HCT116 (cell line): Measurements from ENCODE around the gene UBASH3B. TPM values are rescaled to one million over a fixed set of nuclear protein-coding genes. Genes with fewer than 3 reads are reported as not detected.

Experiments
- ATAC-seq: fragments of 200-7000 bp; cut with Tn5 transposase; 2 replicates; pipeline ENCODE4 v1.9.1; 2020; ENCODE audit warnings: mild to moderate bottlenecking, moderate library complexity
- BruUV-seq: library from RNA; stranded (reverse); fragments of 400-500 nt; replicated peaks from 2 replicates; lab custom pipeline; 2021; lab: Mats Ljungman, UMichigan
- CTCF ChIA-PET: fragments of 300-600 bp; sonication (Branson Sonifier 250); formaldehyde crosslinking; loops from one replicate; lab custom pipeline; 2021; ENCODE audit warnings: antibody characterized with exemption; lab: Charles Lee
- POLR2A ChIA-PET: fragments of 300-600, 350-600 bp; sonication (Branson Sonifier 250); formaldehyde crosslinking; loops from one replicate; lab custom pipeline; 2021; ENCODE audit warnings: antibody characterized with exemption; lab: Charles Lee
- RAD21 ChIA-PET, 2 experiments: fragments of 300-600 bp; sonication (Branson Sonifier 250); formaldehyde crosslinking; loops; one replicate each; lab custom pipeline; 2023; ENCODE audit warnings: low total read pairs in 2 of 2; ENCODE audit not compliant: uncharacterized antibody in 2 of 2, unreplicated experiment in 2 of 2, low non-redundant PET in 1 of 2; lab: Charles Lee
- DNase-seq: peaks from one replicate; pipeline ENCODE4 v3.0.0-alpha.2; 2010; ENCODE audit warnings: low read depth, low spot score
- H2AFZ ChIP-seq: fragments of 200-600 bp; shearing (Covaris generic), sonication (generic); 2 replicates; pipeline ENCODE4 v1.6.1; 2017; ENCODE audit warnings: low read depth, mixed run types, mixed read lengths, antibody characterized with exemption, low read length; ENCODE audit not compliant: poor library complexity, severe bottlenecking
- H3K27ac ChIP-seq: 2 replicates; pipeline ENCODE4 v1.5.1; 2012; ENCODE audit warnings: low read depth, low read length
- H3K27me3 ChIP-seq: fragments of 200-600 bp; sonication (generic); 2 replicates; pipeline ENCODE4 v1.6.1; 2016; ENCODE audit warnings: mixed run types, low read length, mixed read lengths; ENCODE audit not compliant: insufficient read depth
- H3K36me3 ChIP-seq, 2 experiments: fragments of 200-500 bp in 1 of 2; fragments of 200-600 bp in 1 of 2; sonication (Bioruptor generic) in 1 of 2; sonication (generic) in 1 of 2; 2 replicates each; pipeline versions ENCODE4 v1.5.1 to v1.6.1; 2014 to 2016; ENCODE audit warnings: low read length in 2 of 2, inconsistent platforms in 1 of 2, mixed read lengths in 1 of 2, mixed run types in 1 of 2; ENCODE audit not compliant: insufficient read depth in 2 of 2, control insufficient read depth in 1 of 2
- H3K4me1 ChIP-seq, 2 experiments: fragments of 200-600 bp in 1 of 2; sonication (generic) in 1 of 2; 2 replicates each; pipeline versions ENCODE4 v1.5.1 to v1.6.1; 2012 to 2017; ENCODE audit warnings: low read length in 2 of 2, inconsistent platforms in 1 of 2, mild to moderate bottlenecking in 1 of 2, mixed read lengths in 1 of 2, mixed run types in 1 of 2, moderate library complexity in 1 of 2; ENCODE audit not compliant: insufficient read depth in 2 of 2, control insufficient read depth in 1 of 2
- H3K4me2 ChIP-seq: fragments of 200-600 bp; sonication (generic); 2 replicates; pipeline ENCODE4 v1.6.1; 2017; ENCODE audit warnings: mixed run types, low read length, mixed read lengths
- H3K4me3 ChIP-seq, 2 experiments: fragments of 200-600 bp in 1 of 2; sonication (generic) in 1 of 2; replicated peaks in 1 of 2; 2 replicates each; pipeline ENCODE4 v1.5.1; 2011 to 2016; ENCODE audit warnings: low read length in 2 of 2, control low read depth in 1 of 2, low read depth in 1 of 2, mild to moderate bottlenecking in 1 of 2, mixed read lengths in 1 of 2, mixed run types in 1 of 2
- H3K79me2 ChIP-seq: fragments of 200-600 bp; sonication (generic); 2 replicates; pipeline ENCODE4 v1.6.1; 2017; ENCODE audit warnings: mild to moderate bottlenecking, mixed run types, low read length, moderate library complexity, mixed read lengths; ENCODE audit not compliant: insufficient read depth
- H3K9ac ChIP-seq: fragments of 200-600 bp; sonication (generic); 2 replicates; pipeline ENCODE4 v1.6.1; 2016; ENCODE audit warnings: low read length, mixed read lengths
- H3K9me2 ChIP-seq: fragments of 200-600 bp; sonication (generic), shearing (Covaris generic); 2 replicates; pipeline ENCODE4 v1.6.1; 2017; ENCODE audit warnings: mixed run types, mild to moderate bottlenecking, moderate library complexity; ENCODE audit not compliant: insufficient read depth
- H3K9me3 ChIP-seq, 2 experiments: fragments of 200-500 bp in 1 of 2; fragments of 200-600 bp in 1 of 2; sonication (Bioruptor generic) in 1 of 2; sonication (generic) in 1 of 2; 2 replicates each; pipeline ENCODE4 v1.6.1; 2014 to 2017; ENCODE audit warnings: low read length in 2 of 2, mixed read lengths in 2 of 2, inconsistent platforms in 1 of 2, low read depth in 1 of 2, mild to moderate bottlenecking in 1 of 2, mixed run types in 1 of 2, moderate library complexity in 1 of 2; ENCODE audit not compliant: control insufficient read depth in 1 of 2, insufficient read depth in 1 of 2
- H4K20me1 ChIP-seq: fragments of 200-600 bp; sonication (generic), shearing (Covaris generic); 2 replicates; pipeline ENCODE4 v1.6.1; 2017; ENCODE audit warnings: mixed run types, mild to moderate bottlenecking, moderate library complexity; ENCODE audit not compliant: insufficient read depth
- ATF3 ChIP-seq: IDR thresholded peaks from 2 replicates; pipeline ENCODE4 v1.6.1; 2012
- CBX3 ChIP-seq: IDR thresholded peaks from 2 replicates; pipeline ENCODE4 v1.6.1; 2012; ENCODE audit warnings: low read depth
- EGR1 ChIP-seq: IDR thresholded peaks from 2 replicates; pipeline ENCODE4 v1.6.1; 2012; ENCODE audit warnings: low read depth
- JUND ChIP-seq: IDR thresholded peaks from 2 replicates; pipeline ENCODE4 v1.6.1; 2012
- POLR2AphosphoS5 ChIP-seq: IDR thresholded peaks from 2 replicates; pipeline ENCODE4 v1.6.1; 2011; ENCODE audit warnings: mild to moderate bottlenecking, low read depth, low read length, moderate library complexity
- ZBTB33 ChIP-seq: IDR thresholded peaks from 2 replicates; pipeline ENCODE4 v1.6.1; 2011; ENCODE audit warnings: mild to moderate bottlenecking, low read length, moderate library complexity; ENCODE audit not compliant: insufficient replicate concordance; ENCODE audit errors: extremely low read depth
- intact Hi-C: fragments of 100-400 bp; cut with micrococcal nuclease; formaldehyde crosslinking; loops from 2 replicates; pipeline ENCODE4 v1.10.0; 2022
- total RNA-seq: library from RNA; stranded (reverse); gene quantifications from one replicate; pipeline ENCODE4 v1.2.1, GENCODE V29; 2021; ENCODE audit not compliant: unreplicated experiment
- TF ChIP-seq, protein P1 (sequence below): IDR thresholded peaks from 2 replicates; pipeline ENCODE4 v1.6.1; 2012
- TF ChIP-seq, protein P2 (sequence below): IDR thresholded peaks from 2 replicates; pipeline ENCODE4 v1.6.1; 2012; ENCODE audit warnings: low read depth

UBASH3B gene
- total RNA-seq, 1 experiment from 2014 or later = 40.3 TPM

- no peak for ATAC-seq
- Histone ChIP-seq H4K20me1 (no peaks in the 10 kb centered on the region), H3K27me3 (no peaks in the 10 kb centered on the region), H3K4me3 (no peak overlapping the region), H3K4me2 (no peak overlapping the region), H2AFZ (no peak overlapping the region), H3K79me2 (peaks cover 7% of the 10 kb centered on the region; the same call in 1 of the 2 replicates), H3K4me1 (no peaks in the 10 kb centered on the region), H3K9ac (no peak overlapping the region), H3K36me3 (no peaks in the 10 kb centered on the region), H3K9me2 (no peaks in the 10 kb centered on the region), H3K9me3 (no peaks in the 10 kb centered on the region), H3K27ac (no peak overlapping the region)
- POLR2A ChIA-PET = interaction anchor here (0.8 kb wide), 1 partner anchor 11 kb away, joined by 3 read pairs; no protein-coding TSS in a partner anchor
- no peak for DNase-seq
- RAD21 ChIA-PET = no interaction called here
- intact Hi-C loops = no loop called here
- TF ChIP-seq JUND (no peak), POLR2AphosphoS5 (no peak), EGR1 (no peak), CBX3 (no peak), ZBTB33 (no peak), ATF3 (no peak)
- TF ChIP-seq, protein P1, sequence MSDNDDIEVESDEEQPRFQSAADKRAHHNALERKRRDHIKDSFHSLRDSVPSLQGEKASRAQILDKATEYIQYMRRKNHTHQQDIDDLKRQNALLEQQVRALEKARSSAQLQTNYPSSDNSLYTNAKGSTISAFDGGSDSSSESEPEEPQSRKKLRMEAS = no peak
- TF ChIP-seq, protein P2, sequence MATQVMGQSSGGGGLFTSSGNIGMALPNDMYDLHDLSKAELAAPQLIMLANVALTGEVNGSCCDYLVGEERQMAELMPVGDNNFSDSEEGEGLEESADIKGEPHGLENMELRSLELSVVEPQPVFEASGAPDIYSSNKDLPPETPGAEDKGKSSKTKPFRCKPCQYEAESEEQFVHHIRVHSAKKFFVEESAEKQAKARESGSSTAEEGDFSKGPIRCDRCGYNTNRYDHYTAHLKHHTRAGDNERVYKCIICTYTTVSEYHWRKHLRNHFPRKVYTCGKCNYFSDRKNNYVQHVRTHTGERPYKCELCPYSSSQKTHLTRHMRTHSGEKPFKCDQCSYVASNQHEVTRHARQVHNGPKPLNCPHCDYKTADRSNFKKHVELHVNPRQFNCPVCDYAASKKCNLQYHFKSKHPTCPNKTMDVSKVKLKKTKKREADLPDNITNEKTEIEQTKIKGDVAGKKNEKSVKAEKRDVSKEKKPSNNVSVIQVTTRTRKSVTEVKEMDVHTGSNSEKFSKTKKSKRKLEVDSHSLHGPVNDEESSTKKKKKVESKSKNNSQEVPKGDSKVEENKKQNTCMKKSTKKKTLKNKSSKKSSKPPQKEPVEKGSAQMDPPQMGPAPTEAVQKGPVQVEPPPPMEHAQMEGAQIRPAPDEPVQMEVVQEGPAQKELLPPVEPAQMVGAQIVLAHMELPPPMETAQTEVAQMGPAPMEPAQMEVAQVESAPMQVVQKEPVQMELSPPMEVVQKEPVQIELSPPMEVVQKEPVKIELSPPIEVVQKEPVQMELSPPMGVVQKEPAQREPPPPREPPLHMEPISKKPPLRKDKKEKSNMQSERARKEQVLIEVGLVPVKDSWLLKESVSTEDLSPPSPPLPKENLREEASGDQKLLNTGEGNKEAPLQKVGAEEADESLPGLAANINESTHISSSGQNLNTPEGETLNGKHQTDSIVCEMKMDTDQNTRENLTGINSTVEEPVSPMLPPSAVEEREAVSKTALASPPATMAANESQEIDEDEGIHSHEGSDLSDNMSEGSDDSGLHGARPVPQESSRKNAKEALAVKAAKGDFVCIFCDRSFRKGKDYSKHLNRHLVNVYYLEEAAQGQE = no peak
- CTCF ChIA-PET = no interaction called here
- no TSS peak for BruUV-seq
Observed at GRCh38 chr11:122697636-122698167, 42.2 kb downstream of the UBASH3B start.
